DMS53 treated with DMSO at 0.1 percent for 48 hours (cell line): ENCODE data around the gene SFMBT1.

ENCODE experiments used
- DNase-seq: peaks from one replicate; lab custom pipeline; 2025; ENCODE audit not compliant: unreplicated experiment; lab: John Stamatoyannopoulos, UW

SFMBT1 gene

GRCh38 chr3:53045518-53046170, at the start of gene SFMBT1:
SFMBT1 (minus strand) TSS chr3:53046073; CDS start chr3:52969128, 76,945 bp downstream.
- DNase-seq: no peak

- no peak for DNase-seq
Observed at GRCh38 chr3:53092942-53093341, 47.1 kb upstream of the SFMBT1 start.

- DNase-seq: no peak
Observed at GRCh38 chr3:53092216-53092615, 46.3 kb upstream of the SFMBT1 start.

- DNase-seq: no peak
Observed at GRCh38 chr3:53091011-53091410, 45.1 kb upstream of the SFMBT1 start.

- no peak for DNase-seq
Observed at GRCh38 chr3:53089511-53089910, 43.6 kb upstream of the SFMBT1 start.

GRCh38 chr3:53085476-53085875, 39.6 kb upstream of the SFMBT1 start:
- no peak for DNase-seq

GRCh38 chr3:53084310-53085001, 38.6 kb upstream of the SFMBT1 start:
- no peak for DNase-seq

- no peak for DNase-seq
Observed at GRCh38 chr3:53083949-53084309, 38.1 kb upstream of the SFMBT1 start.

GRCh38 chr3:53083521-53083920, 37.6 kb upstream of the SFMBT1 start:
- DNase-seq: no peak

GRCh38 chr3:53082736-53083135, 36.9 kb upstream of the SFMBT1 start:
- DNase-seq: no peak

- DNase-seq: no peak
Observed at GRCh38 chr3:53081318-53081717, 35.4 kb upstream of the SFMBT1 start.

GRCh38 chr3:53080612-53081205, 34.8 kb upstream of the SFMBT1 start:
- DNase-seq: no peak

GRCh38 chr3:53079791-53080555, 34.1 kb upstream of the SFMBT1 start:
- DNase-seq: no peak

- no peak for DNase-seq
Observed at GRCh38 chr3:53079147-53079546, 33.3 kb upstream of the SFMBT1 start.

GRCh38 chr3:53078656-53079055, 32.8 kb upstream of the SFMBT1 start:
- DNase-seq: no peak

- DNase-seq: no peak
Observed at GRCh38 chr3:53077476-53078220, 31.8 kb upstream of the SFMBT1 start.

- no peak for DNase-seq
Observed at GRCh38 chr3:53075743-53076140, 29.9 kb upstream of the SFMBT1 start.

GRCh38 chr3:53074761-53075742, 29.2 kb upstream of the SFMBT1 start:
- DNase-seq: no peak

- no peak for DNase-seq
Observed at GRCh38 chr3:53074366-53074696, 28.5 kb upstream of the SFMBT1 start.
